K562 (cell line): ENCODE measurements around the gene TTC13. TPM values are rescaled to one million over a fixed set of nuclear protein-coding genes. Genes with fewer than 3 reads are reported as not detected.

Experiments used
- ATAC-seq: fragments of 200-7000 bp; cut with Tn5 transposase; 3 replicates; pipeline ENCODE4 v1.9.1; 2020; ENCODE audit warnings: moderate library complexity
- BruUV-seq: library from RNA; stranded (reverse); fragments of 400-500 nt; replicated peaks from 2 replicates; lab custom pipeline; 2021; lab: Mats Ljungman, UMichigan
- CTCF ChIA-PET: fragments of 300-600 bp; formaldehyde crosslinking; extraction: SDS; loops from one replicate; lab custom pipeline; 2021; ENCODE audit warnings: low intra/inter-chr PET ratio; lab: Yijun Ruan, JAX
- POLR2A ChIA-PET: fragments of 300-600, 350-650 bp; sonication (Branson Sonifier 250); formaldehyde crosslinking; extraction: SDS; loops from one replicate; lab custom pipeline; 2021; ENCODE audit warnings: antibody characterized with exemption, inconsistent platforms; lab: Yijun Ruan, JAX
- DNase-seq, 4 experiments: peaks; one replicate each; pipeline versions ENCODE4 v3.0.0 to v3.0.0-alpha.2; 2011 to 2018; ENCODE audit warnings: low spot score in 3 of 4, mixed read lengths in 3 of 4; ENCODE audit errors: extremely low read depth in 1 of 4
- FAIRE-seq: peaks from 2 replicates; lab custom pipeline; 2011; peaks lifted over from hg19 to GRCh38; lab: Jason Lieb, UNC
- H2AFZ ChIP-seq: 2 replicates; pipeline ENCODE4 v1.6.0; 2011; ENCODE audit warnings: low read depth, low read length, control low read depth, inconsistent platforms
- H3K27ac ChIP-seq: fragments of 200-600 bp; 3 replicates; pipeline ENCODE4 v1.8.0; 2011; ENCODE audit warnings: low read depth, mild to moderate bottlenecking, control low read depth, inconsistent platforms, low read length, moderate library complexity, mixed read lengths; ENCODE audit errors: extremely low read depth
- H3K27me3 ChIP-seq, 2 experiments: fragments of 300-600 bp in 1 of 2; 2 replicates in 1 of 2; 3 replicates in 1 of 2; pipeline versions ENCODE4 v1.6.0 to v1.8.0; 2011; ENCODE audit warnings: inconsistent platforms in 2 of 2, low read length in 2 of 2, mild to moderate bottlenecking in 1 of 2, mixed read lengths in 1 of 2, moderate library complexity in 1 of 2; ENCODE audit not compliant: control insufficient read depth in 2 of 2, insufficient read depth in 2 of 2
- H3K36me3 ChIP-seq: fragments of 300-600 bp; 3 replicates; pipeline ENCODE4 v1.8.0; 2011; ENCODE audit warnings: mild to moderate bottlenecking, low read length, inconsistent platforms; ENCODE audit not compliant: control insufficient read depth, insufficient read depth
- H3K4me1 ChIP-seq, 2 experiments: fragments of 200-600 bp in 1 of 2; replicated peaks in 1 of 2; 2 replicates in 1 of 2; 3 replicates in 1 of 2; pipeline versions ENCODE4 v1.5.1 to v1.8.0; 2011; ENCODE audit warnings: inconsistent platforms in 2 of 2, low read length in 2 of 2, mild to moderate bottlenecking in 1 of 2, mixed read lengths in 1 of 2, moderate library complexity in 1 of 2; ENCODE audit not compliant: control insufficient read depth in 2 of 2, insufficient read depth in 2 of 2
- H3K4me2 ChIP-seq: 2 replicates; pipeline ENCODE4 v1.6.1; 2011; ENCODE audit warnings: low read length, control low read depth, inconsistent platforms, mixed read lengths; ENCODE audit not compliant: insufficient read depth
- H3K4me3 ChIP-seq: fragments of 200-600 bp; sonication (generic), shearing (Covaris generic); 2 replicates; pipeline ENCODE4 v1.5.1; 2016; ENCODE audit warnings: control low read depth, inconsistent platforms
- H3K79me2 ChIP-seq: fragments of 200-600 bp; 3 replicates; pipeline ENCODE4 v1.8.0; 2011; ENCODE audit warnings: low read length, inconsistent platforms; ENCODE audit not compliant: control insufficient read depth, insufficient read depth
- H3K9ac ChIP-seq, 2 experiments: 2 replicates each; pipeline versions ENCODE4 v1.6.0 to v1.6.1; 2011; ENCODE audit warnings: low read depth in 2 of 2, low read length in 2 of 2, control low read depth in 1 of 2, inconsistent platforms in 1 of 2, mild to moderate bottlenecking in 1 of 2, mixed read lengths in 1 of 2; ENCODE audit not compliant: insufficient read depth in 1 of 2
- H3K9me1 ChIP-seq: one replicate; pipeline ENCODE4 v1.6.0; 2011; ENCODE audit warnings: inconsistent platforms, mild to moderate bottlenecking, low read length, moderate library complexity; ENCODE audit not compliant: control insufficient read depth, insufficient read depth
- H3K9me3 ChIP-seq: replicated peaks from 2 replicates; pipeline ENCODE4 v1.5.1; 2011; ENCODE audit warnings: low read depth, low read length, inconsistent platforms; ENCODE audit not compliant: control insufficient read depth, insufficient read depth
- H4K20me1 ChIP-seq: replicated peaks from 2 replicates; pipeline ENCODE4 v1.6.1; 2011; ENCODE audit warnings: low read length, inconsistent platforms, mixed read lengths; ENCODE audit not compliant: control insufficient read depth, insufficient read depth
- JUNB ChIP-seq: fragments of 450-650 bp; formaldehyde crosslinking; conservative IDR thresholded peaks from 2 replicates; pipeline ENCODE4 v1.4.0; 2020; ENCODE audit warnings: mild to moderate bottlenecking
- MAFK ChIP-seq: IDR thresholded peaks from 2 replicates; pipeline ENCODE4 v1.6.1; 2011; ENCODE audit warnings: low read length, improper control_type of control experiment
- NKRF ChIP-seq: fragments of 450-650 bp; IDR thresholded peaks from 2 replicates; pipeline ENCODE4 v1.6.1; 2016; ENCODE audit warnings: borderline replicate concordance
- POLR3A ChIP-seq: IDR thresholded peaks from 2 replicates; pipeline ENCODE4 v1.6.1; 2011; ENCODE audit warnings: borderline replicate concordance, mild to moderate bottlenecking, moderate library complexity; ENCODE audit not compliant: insufficient read length, insufficient read depth; ENCODE audit errors: extremely low read depth
- RAD51 ChIP-seq: fragments of 450-650 bp; IDR thresholded peaks from 2 replicates; pipeline ENCODE4 v1.7.1; 2016; ENCODE audit warnings: low read depth, mild to moderate bottlenecking, borderline replicate concordance
- SREBF2 ChIP-seq: sonication (generic); formaldehyde crosslinking; IDR thresholded peaks from 2 replicates; pipeline ENCODE4 v1.4.0; 2020; ENCODE audit warnings: mild to moderate bottlenecking, missing genetic modification reagents
- TFAP4 ChIP-seq: sonication (generic); formaldehyde crosslinking; IDR thresholded peaks from 2 replicates; pipeline ENCODE4 v1.8.0; 2022; ENCODE audit warnings: missing genetic modification reagents, mild to moderate bottlenecking, moderate library complexity, borderline replicate concordance
- TFE3 ChIP-seq: fragments of 450-650 bp; formaldehyde crosslinking; IDR thresholded peaks from 2 replicates; pipeline ENCODE4 v1.4.0; 2020; ENCODE audit warnings: mild to moderate bottlenecking, mixed read lengths
- ZNF217 ChIP-seq: sonication (generic); formaldehyde crosslinking; IDR thresholded peaks from 2 replicates; pipeline ENCODE4 v1.8.0; 2022; ENCODE audit warnings: mild to moderate bottlenecking, missing genetic modification reagents
- ZNF639 ChIP-seq, 2 experiments: fragments of 200-800 bp in 1 of 2; sonication (Bioruptor generic) in 1 of 2; sonication (generic) in 1 of 2; formaldehyde crosslinking in 1 of 2; IDR thresholded peaks in 1 of 2; conservative IDR thresholded peaks in 1 of 2; 2 replicates each; pipeline versions ENCODE4 v1.5.0 to v1.6.1; 2016 to 2020; ENCODE audit warnings: missing compliant biosample characterization in 1 of 2, missing genetic modification characterization in 1 of 2, missing genetic modification reagents in 1 of 2
- WGBS: fragments of 100-300 bp; shearing (Covaris generic); methylation state at CpG from one replicate; pipeline ENCODE4 v1.1.6; 2016; ENCODE audit warnings: low coverage, mixed read lengths; ENCODE audit not compliant: insufficient coverage; ENCODE audit errors: missing lambda C conversion rate; 5-methylcytosine and 5-hydroxymethylcytosine counted together
- in situ Hi-C: fragments of 300-500 bp; cut with MboI; formaldehyde crosslinking; loops from 4 replicates; pipeline ENCODE4 v1.15.0; 2018; ENCODE audit warnings: inconsistent platforms, mixed read lengths
- intact Hi-C: fragments of 100-400 bp; cut with micrococcal nuclease; formaldehyde crosslinking; loops from 2 replicates; pipeline ENCODE4 v1.14.2; 2022
- polyA plus RNA-seq, 8 experiments: library from polyadenylated mRNA; depleted of rRNA in 4 of 8; stranded (reverse) in 5 of 8; unstranded in 3 of 8; fragments of >200 nt; fragmentation: Nextera tagmentation in 2 of 8; fragmentation: Illumina TruSeq in 1 of 8; extraction: Ambion mirVana in 2 of 8; extraction: Trizol in 1 of 8; gene quantifications; 2 replicates each; pipeline versions ENCODE4 v1.2.1 to v1.2.3, GENCODE V29; 2011 to 2014; ENCODE audit warnings: inconsistent platforms in 1 of 8, missing spikeins in 1 of 8
- total RNA-seq, 7 experiments: library from RNA; depleted of rRNA in 6 of 7; stranded (reverse); fragments of >200 nt in 6 of 7; fragmentation: Illumina TruSeq in 2 of 7; extraction: Trizol in 2 of 7; gene quantifications; 2 replicates each; pipeline versions ENCODE4 v1.2.1 to v1.2.3, GENCODE V29; 2011 to 2021; ENCODE audit warnings: low replicate concordance in 1 of 7

TTC13 gene
- total and polyA plus RNA-seq, 9 of the 15 experiments (the other 6 are each of a cell fraction or from before 2014, with no cell fraction given) = 1.7 to 13.8 (median 9.6) TPM

DNA sequence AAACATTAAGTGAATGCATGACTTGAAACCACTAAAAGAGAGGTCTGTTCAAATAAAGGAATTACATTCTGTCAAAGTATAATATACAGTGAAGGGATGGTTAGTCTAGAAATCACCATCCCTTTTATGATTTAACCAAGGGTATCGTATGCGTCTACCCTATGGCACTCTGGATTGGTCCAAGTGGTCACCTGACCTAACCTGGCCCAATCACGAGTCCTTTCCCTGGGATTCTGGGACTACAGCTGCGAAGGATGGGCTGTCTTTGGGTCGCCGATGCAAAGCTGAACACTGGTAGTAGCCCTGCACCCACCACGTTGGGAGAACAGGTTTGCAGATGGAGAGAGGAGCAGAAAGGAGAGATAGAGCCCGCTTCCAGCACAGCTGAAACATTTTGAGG, 79.9 kb downstream of the TTC13 start (continued):
- TF ChIP-seq TFAP4 (CRISPR knock-in tag) (no peak), TFE3 (no peak), ZNF217 (CRISPR knock-in tag) (no peak), RAD51 (peak; percentile 49; the same call in 1 of the 2 replicates), JUNB (CRISPR knock-in tag) (no peak)

GRCh38 chr1:230898144-230898543, 80.5 kb downstream of the TTC13 start:
- ATAC-seq (no peak), FAIRE-seq (no peak), DNase-seq (no peak)
- 0 out of 2 replicates have a peak, but pooled peaks cover 5% of the 10 kb centered on the region for H4K20me1 ChIP-seq
- H3K4me2 ChIP-seq = no peak overlapping the region
- POLR2A ChIA-PET = no interaction called here
- 7% methylated on average over 4 of the region's 4 CpGs for WGBS
- no peak overlapping the region for H3K4me3 ChIP-seq
- no peak overlapping the region for H3K27ac ChIP-seq
- no peak overlapping the region for H3K9ac ChIP-seq
- H2AFZ ChIP-seq = no peak overlapping the region
- H3K36me3 ChIP-seq = no peaks in the 10 kb centered on the region
- no peaks in the 10 kb centered on the region for H3K79me2 ChIP-seq
- no peaks in the 10 kb centered on the region for H3K9me1 ChIP-seq
- in situ Hi-C loops (no loop called here), intact Hi-C loops (no loop called here)
- H3K27me3 ChIP-seq = peaks cover 30 to 32% of the 10 kb centered on the region in 2 experiments
- H3K9me3 ChIP-seq = no peaks in the 10 kb centered on the region
- peaks cover 0 to 4% of the 10 kb centered on the region in 2 experiments; a peak in 1 of 5 replicates for H3K4me1 ChIP-seq
- CTCF ChIA-PET = no interaction called here
- BruUV-seq = no TSS peak
- TF ChIP-seq SREBF2 (CRISPR knock-in tag) = no peak
- TF ChIP-seq POLR3A = no peak
- no peak for TF ChIP-seq NKRF
- TF ChIP-seq MAFK = no peak
- TF ChIP-seq ZNF639 (CRISPR knock-in tag; conservative IDR thresholded peaks at IDR 0.05 in 1 of 2, IDR thresholded peaks at IDR 0.05 in 1 of 2) = no peak
